ENCODE data around the gene RNASEH1. TPM values are rescaled to one million over a fixed set of nuclear protein-coding genes. Genes with fewer than 3 reads are reported as not detected.

The RNASEH1 gene
- total and polyA plus RNA-seq, 10 of the 15 experiments (the other 5 are each of a cell fraction or from before 2014, with no cell fraction given), result 18.2 to 68.5 (median 28.2) TPM

DNA sequence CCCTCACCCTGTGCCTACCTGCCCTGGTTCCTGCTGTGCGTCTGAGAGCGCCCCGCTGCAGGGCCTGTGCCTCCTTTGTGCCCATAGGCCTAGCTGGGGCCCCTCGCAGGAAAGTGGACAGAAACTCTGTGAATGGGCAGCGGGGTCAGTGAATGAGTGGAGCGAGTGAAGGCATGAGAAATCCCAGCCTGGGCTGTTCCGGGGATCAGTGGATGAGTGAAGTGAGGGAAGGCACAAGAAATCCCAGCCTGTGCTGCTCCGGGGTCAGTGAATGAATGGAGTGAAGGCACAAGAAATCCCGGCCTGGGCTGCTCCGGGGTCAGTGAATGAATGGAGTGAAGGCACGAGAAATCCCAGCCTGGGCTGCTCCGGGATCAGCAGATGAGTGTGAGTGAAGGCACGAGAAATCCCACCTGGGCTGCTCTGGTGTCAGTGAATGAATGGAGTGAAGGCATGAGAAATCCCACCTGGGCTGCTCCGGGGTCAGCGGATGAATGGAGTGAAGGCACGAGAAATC, 38.8 kb upstream of the RNASEH1 start:
- ChIA-PET POLR2A (no interaction called here), RAD21 (ENCODE audit: unreplicated experiment) (interaction anchor here (0.6 to 1.8 kb wide), 2 partner anchors 13 to 27 kb away, joined by 3 to 11 read pairs; no protein-coding TSS in a partner anchor), SMC1A (ENCODE audit: uncharacterized antibody, unreplicated experiment) (no interaction called here), CTCF (no interaction called here)
- TF ChIP-seq KLF5 (IDR thresholded peaks at IDR 0.05; ENCODE audit: partially characterized antibody) (no peak), NBN (IDR thresholded peaks at IDR 0.05) (no peak), TBL1XR1 (IDR thresholded peaks at IDR 0.05; ENCODE audit: low read depth, low read length) (no peak), YBX1 (IDR thresholded peaks at IDR 0.05) (no peak), SPI1 (IDR thresholded peaks at IDR 0.05; ENCODE audit: borderline replicate concordance, insufficient read depth, low read depth, low read length) (no peak), CHD4 (IDR thresholded peaks at IDR 0.05) (no peak), ESRRA (IDR thresholded peaks at IDR 0.05; ENCODE audit: low read length) (no peak)
- TF ChIP-seq, protein P1, sequence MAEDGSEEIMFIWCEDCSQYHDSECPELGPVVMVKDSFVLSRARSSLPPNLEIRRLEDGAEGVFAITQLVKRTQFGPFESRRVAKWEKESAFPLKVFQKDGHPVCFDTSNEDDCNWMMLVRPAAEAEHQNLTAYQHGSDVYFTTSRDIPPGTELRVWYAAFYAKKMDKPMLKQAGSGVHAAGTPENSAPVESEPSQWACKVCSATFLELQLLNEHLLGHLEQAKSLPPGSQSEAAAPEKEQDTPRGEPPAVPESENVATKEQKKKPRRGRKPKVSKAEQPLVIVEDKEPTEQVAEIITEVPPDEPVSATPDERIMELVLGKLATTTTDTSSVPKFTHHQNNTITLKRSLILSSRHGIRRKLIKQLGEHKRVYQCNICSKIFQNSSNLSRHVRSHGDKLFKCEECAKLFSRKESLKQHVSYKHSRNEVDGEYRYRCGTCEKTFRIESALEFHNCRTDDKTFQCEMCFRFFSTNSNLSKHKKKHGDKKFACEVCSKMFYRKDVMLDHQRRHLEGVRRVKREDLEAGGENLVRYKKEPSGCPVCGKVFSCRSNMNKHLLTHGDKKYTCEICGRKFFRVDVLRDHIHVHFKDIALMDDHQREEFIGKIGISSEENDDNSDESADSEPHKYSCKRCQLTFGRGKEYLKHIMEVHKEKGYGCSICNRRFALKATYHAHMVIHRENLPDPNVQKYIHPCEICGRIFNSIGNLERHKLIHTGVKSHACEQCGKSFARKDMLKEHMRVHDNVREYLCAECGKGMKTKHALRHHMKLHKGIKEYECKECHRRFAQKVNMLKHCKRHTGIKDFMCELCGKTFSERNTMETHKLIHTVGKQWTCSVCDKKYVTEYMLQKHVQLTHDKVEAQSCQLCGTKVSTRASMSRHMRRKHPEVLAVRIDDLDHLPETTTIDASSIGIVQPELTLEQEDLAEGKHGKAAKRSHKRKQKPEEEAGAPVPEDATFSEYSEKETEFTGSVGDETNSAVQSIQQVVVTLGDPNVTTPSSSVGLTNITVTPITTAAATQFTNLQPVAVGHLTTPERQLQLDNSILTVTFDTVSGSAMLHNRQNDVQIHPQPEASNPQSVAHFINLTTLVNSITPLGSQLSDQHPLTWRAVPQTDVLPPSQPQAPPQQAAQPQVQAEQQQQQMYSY (CRISPR knock-in tag; IDR thresholded peaks at IDR 0.05), result no peak
- TF ChIP-seq, protein P2, sequence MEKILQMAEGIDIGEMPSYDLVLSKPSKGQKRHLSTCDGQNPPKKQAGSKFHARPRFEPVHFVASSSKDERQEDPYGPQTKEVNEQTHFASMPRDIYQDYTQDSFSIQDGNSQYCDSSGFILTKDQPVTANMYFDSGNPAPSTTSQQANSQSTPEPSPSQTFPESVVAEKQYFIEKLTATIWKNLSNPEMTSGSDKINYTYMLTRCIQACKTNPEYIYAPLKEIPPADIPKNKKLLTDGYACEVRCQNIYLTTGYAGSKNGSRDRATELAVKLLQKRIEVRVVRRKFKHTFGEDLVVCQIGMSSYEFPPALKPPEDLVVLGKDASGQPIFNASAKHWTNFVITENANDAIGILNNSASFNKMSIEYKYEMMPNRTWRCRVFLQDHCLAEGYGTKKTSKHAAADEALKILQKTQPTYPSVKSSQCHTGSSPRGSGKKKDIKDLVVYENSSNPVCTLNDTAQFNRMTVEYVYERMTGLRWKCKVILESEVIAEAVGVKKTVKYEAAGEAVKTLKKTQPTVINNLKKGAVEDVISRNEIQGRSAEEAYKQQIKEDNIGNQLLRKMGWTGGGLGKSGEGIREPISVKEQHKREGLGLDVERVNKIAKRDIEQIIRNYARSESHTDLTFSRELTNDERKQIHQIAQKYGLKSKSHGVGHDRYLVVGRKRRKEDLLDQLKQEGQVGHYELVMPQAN (conservative IDR thresholded peaks at IDR 0.05), result no peak
- Histone ChIP-seq H3K79me2 (ENCODE audit: control insufficient read depth, insufficient read depth, low read length) (no peaks in the 10 kb centered on the region), H3K4me1 (ENCODE audit: control insufficient read depth, insufficient read depth, low read length) (peaks cover 22% of the 10 kb centered on the region), H3K27me3 (replicated peaks in 1 of 2; ENCODE audit: control insufficient read depth in 2 of 2, insufficient read depth in 2 of 2, low read length in 1 of 2) (no peaks in the 10 kb centered on the region), H4K20me1 (ENCODE audit: control insufficient read depth, insufficient read depth) (no peaks in the 10 kb centered on the region; the same call in 1 of the 2 replicates), H3K9ac (ENCODE audit: control insufficient read depth, insufficient read depth, low read length) (no peak overlapping the region), H3K27ac (ENCODE audit: control insufficient read depth, insufficient read depth) (no peak overlapping the region; the same call in 1 of the 2 replicates), H3K4me3 (no peak overlapping the region), H3K4me2 (ENCODE audit: control insufficient read depth, insufficient read depth) (no peak overlapping the region), H3K9me3 (replicated peaks; ENCODE audit: control insufficient read depth, insufficient read depth, low read length) (no peaks in the 10 kb centered on the region), H3K36me3 (ENCODE audit: control insufficient read depth in 2 of 2, insufficient read depth in 2 of 2, low read length in 1 of 2) (peaks cover 0 to 4% of the 10 kb centered on the region in 2 experiments; a peak in 2 of 4 replicates), H2AFZ (ENCODE audit: control insufficient read depth, low read depth, low read length) (no peak overlapping the region)
- intact Hi-C loops (cut with micrococcal nuclease; ENCODE audit: unreplicated experiment), result no loop called here
- DNase-seq (ENCODE audit: low read depth, low spot score), result no peak
- no peak for ATAC-seq
- 93% methylated on average over 14 of the region's 16 CpGs for WGBS (ENCODE audit: insufficient coverage, insufficient replicate concordance, low lambda C conversion rate, missing lambda C conversion rate)
- no peak for FAIRE-seq
- in situ Hi-C loops (cut with MboI), result no loop called here
- BruUV-seq (replicated peaks), result no TSS peak
